Activated T-cell treated with anti-CD3 and anti-CD28 coated beads for 48 hours (primary cell): ENCODE measurements around the gene SVIL.
"Not testable (repeated sequence)": the region's sequence is repeated elsewhere in the genome, so short reads cannot be mapped to it uniquely, and the experiment has no call there.

Experiments
- DNase-seq: peaks from one replicate; pipeline ENCODE4 v3.0.0-alpha.2; 2020; ENCODE audit warnings: low read depth

SVIL gene

DNA sequence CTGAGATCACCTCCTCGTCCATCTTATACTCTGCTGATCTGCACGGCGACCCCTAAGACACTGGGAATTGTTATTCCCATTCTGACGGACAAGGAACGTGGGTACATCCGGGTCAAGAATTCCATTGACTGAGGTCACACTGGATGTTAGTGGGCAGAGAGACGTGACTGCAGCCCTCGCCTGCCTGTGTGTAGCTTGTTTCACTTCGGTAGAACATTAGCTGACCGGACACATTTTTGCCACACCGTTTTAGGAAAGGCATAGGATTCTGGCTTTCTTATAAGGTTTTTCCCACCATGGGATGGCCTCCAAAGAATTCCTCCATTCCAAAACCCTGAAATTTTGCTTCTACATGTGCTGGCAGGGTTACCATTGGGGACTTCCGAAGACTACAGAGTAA, 118.9 kb downstream of the SVIL start:
- DNase-seq: not testable (repeated sequence)

DNA sequence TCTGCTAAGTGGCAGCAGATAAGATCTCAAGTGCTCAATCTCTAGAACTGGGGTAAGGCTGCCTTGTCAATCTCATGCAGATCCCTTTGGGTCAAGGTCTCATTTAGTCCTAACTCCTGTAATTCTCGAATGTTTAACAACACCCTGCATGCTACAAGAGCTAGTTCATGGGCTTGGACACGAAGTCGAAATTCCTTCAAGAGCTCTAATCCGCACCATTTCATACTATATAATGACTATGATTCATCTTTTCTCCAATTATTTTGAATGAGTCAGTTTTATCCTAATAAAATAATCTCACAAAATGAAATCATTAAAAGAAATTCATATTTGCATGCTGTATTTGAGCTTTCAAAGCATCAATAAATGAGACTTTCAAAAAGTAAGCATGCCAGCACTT, 119.7 kb downstream of the SVIL start:
- not testable (repeated sequence) for DNase-seq

GRCh38 chr10:29514306-29514705, 120.5 kb downstream of the SVIL start:
- no peak for DNase-seq

GRCh38 chr10:29512425-29512974, 122.3 kb downstream of the SVIL start:
- no peak for DNase-seq

- DNase-seq: not testable (repeated sequence)
These were observed 123.0 kb downstream of the SVIL start for GRCh38 chr10:29511806-29512205.

DNA sequence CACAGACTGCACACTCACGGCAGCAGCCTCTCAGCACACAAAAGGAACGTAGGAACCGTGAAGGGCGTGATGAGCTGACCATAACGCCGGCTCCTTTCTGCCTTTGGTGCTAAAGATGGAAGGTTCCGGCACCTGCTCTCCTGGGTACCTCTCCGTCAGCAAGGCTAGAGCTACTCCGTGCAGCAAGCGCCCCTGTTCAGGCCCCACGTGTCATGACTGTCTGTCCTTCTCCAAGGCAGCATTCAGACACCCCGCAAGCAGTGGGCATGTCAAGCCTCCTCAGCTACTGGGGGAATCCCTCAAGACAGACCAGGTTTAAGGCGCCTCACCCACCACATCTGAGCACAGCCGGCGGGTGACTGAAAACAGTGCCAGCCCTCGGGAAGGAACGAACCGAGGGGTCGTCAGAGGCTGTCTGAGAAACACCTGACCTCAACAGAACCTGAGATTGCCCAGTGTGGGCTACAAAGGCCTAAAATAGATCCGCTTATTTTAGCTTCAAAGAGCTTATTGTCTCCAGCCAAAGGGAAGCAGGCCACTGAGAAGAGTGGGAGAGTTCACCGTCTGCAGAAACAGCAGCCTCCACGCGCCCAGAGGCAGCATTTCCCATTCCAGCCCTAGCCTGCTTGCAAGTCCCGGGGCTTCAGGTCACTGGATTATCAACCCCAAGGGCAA, 124.2 kb downstream of the SVIL start:
- DNase-seq: not testable (repeated sequence)

DNA sequence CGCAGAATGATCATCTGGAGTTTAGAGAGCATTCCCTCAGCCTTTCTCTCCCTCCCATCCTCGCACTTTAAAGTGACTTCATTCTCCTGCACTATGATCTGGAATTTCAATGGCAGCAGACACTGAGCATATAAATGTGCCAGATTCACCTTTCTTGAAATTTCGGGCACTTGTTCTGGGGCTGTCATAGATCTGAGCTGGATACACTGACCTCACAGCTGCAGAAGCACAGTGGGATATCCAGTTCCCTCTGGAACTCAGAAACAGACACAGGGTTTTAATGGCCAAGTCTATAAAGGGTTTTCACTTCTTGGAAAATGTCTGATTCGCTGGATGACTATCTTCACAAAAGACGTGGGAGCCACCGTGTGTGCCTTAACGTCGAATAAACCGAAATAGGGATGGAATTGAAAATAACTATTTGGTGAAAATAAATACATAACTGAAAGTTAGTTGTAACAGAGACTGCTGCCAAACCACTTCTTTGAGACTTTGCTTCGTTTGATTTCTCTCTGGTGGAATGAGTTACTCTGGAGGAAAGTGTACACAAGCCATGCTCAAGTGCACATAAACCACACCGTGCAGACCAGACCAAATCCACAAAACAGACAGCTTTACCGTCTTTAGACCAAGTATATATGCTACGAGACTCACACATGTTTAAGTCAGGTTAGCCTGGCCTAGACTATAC, 126.1 kb downstream of the SVIL start:
- no peak for DNase-seq

DNA sequence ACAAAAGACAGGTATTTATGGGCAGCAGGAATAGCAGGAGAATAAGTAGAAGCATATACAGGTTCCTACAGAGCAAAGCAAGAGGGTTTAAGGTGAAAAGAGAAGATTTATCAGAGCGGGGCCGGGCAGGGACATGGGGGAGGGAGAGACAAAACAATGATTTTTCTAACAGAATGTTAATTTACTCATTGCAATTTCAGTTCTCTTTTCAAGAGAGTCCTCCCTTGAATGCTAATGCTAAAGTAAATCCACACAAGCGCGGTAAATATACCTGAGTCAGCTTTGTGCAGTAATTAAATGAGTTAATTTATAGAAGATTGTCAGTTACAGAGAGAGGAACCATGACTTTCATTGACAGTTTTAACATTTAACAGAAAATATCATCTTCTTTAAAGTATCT, 127.0 kb downstream of the SVIL start:
- DNase-seq: not testable (repeated sequence)

DNA sequence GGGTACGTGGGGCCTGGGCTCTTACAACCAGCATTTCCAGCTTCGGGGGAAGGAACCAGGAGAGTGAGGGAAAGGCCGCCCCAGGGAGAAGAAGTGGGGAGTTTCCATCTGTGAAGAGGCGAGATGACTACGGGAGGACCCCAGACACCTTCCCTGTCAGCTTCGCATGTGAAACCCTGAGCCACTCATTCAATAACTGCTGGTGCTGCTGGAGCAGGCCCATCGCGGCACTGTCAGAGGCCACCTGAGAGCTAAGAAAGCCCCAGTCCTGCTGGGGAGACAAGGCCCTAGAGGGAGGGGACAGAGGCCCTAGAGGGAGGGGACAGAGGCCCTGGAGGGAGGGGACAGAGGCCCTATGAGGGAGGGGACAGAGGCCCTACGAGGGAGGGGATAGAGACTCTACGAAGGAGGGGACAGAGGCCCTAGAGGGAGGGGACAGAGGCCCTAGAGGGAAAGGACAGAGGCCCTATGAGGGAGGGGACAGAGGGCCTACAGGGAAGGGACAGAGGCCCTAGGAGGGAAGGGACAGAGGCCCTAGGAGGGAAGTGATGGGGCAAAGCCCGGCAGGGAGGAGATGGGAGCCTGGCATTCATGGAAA, 128.3 kb downstream of the SVIL start:
- not testable (repeated sequence) for DNase-seq

DNA sequence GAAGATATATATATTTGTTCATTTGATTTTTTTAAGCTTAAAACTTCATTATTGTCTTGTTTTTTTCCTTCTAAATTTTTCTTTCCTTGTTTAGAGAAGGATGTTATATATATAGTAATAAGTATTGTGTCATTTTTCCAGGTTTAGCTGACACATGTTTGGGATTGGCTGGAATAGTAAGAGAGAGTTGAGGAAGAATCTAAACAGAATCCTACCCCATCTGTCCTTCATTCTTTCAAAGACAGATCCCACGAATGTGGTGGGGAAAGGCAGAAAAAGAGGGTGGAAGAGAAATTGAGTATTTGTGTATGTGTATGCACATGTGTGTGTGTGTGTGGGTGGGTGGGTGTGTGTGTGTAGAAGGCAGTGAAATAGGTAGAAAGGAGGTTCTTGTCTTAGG, 132.4 kb downstream of the SVIL start:
- DNase-seq: no peak

GRCh38 chr10:29501692-29502091, 133.1 kb downstream of the SVIL start:
- no peak for DNase-seq

DNA sequence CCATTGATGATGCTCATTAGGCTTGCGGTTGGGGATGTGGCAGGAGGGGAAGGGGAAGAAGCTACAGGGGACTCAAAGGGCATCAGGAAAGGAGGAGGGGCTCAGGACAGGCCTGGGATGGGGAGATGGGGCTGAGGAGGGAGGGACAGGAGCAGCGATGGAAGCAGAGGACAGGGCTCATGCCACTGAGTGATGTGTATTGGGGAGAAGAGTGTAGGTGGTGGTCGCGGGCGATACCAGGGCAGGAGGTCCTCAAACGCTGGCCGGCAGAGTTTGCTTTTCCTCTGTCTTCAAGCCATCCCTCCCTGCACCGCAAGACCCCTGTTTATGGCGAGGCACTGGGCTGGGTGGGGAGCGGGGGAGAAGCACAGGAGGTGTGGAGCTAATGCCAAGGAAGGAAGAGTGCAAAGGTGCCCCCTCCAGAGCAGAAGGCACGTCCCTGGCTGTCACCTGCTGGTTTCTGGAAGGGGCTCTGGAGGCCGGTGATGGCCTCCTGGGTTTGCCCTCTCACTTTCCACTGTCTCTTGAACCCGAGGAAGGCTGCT, 134.7 kb downstream of the SVIL start:
- DNase-seq: no peak

DNA sequence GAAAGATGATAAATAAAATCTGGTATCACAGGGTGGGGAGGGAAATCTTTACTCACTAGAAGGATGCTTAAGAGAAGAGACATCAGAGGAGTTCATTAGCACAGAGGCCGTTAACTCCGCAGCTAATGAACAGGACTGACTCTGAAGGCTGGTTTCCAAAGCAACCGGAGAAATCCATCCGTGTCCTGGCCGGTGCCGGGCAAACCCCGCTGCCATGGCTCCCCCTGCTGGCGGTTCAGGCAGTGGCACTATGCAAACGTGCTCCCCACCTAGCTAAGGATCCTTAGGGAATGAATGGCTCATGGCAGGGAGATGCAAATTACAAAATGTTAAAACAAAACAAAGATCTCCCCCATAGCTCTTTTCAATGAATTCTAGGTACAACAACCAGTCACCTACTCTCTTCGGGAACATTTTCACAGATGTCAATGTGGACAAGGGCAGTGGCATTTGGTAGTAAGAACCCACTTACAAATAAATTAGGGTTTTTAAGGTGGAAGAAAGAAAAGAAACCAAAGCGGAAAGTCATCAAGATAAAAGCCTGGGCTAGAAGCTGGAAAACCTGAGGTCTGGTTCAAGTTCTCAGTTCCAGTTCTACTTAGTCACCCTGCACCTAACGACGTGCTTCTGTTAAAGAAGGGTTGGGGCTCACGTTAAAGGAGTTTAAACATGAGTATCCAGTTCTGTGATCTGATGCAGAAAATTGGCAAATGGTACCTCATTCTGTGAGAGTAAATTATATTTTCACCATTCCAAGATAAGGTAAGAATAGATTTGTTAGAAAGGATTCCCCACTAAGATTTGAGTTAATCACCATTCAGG, 138.2 kb downstream of the SVIL start:
- DNase-seq: peak; percentile 57

DNA sequence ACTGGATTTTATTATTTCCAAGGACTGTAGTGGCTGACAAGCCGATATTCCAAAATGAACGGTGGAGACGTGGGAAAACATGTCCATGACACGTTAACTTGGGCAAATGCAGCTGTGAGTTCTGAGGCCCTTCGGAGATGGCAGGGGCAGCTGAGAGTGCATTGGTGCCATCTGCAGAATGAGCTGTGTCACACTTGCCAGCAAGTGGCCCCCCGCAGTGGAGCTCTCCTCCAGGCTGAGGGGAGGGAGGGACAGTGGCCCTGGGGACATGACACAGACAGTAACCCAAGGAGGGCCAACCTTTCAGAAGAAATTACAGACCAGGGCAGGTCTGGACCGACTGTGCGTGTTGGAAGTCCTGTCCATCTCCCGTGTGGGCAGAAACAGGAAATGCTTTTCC, 139.4 kb downstream of the SVIL start:
- no peak for DNase-seq

- no peak for DNase-seq
These were observed 141.1 kb downstream of the SVIL start for GRCh38 chr10:29493697-29494096.

DNA sequence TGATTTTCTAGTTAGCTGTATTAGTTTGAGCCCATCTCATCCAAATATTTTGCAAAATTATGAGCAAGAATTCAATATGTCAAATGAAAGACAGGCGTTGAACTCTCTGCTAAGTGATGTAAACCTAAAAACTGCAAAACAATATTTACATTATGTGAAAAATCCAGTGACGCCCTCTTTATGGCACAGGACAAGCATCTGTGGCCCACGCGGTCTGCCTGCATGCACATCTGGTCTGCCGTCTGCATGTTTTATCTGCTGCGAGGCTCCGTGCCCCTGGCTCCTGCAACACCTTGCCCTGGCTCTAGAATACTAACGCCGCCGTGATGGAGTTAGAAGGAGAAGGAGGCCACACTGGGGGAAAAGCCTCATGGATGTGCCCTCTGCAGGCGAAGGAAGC, 142.0 kb downstream of the SVIL start:
- DNase-seq: no peak

DNA sequence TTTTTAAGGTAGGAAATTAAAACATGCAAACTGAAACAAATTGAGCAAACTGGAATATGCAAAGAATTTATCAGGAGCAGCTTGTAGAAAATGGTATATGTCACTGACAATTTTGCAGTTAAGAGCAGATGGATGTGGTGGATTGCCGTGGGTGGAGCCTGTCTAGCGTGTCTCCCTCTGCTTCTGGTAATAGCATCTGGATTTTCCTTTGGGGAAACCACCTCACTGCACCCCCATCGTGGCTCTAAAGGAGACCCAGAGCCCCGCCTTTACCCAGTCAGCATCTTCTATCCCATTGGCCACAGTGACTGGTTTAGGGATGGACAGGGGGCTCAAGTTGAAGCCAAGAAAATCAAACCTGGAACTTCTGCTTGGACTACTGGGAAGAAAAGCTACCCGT, 142.9 kb downstream of the SVIL start:
- no peak for DNase-seq

- not testable (repeated sequence) for DNase-seq
These were observed 143.9 kb downstream of the SVIL start for GRCh38 chr10:29490781-29491280.

GRCh38 chr10:29488471-29488870, 146.3 kb downstream of the SVIL start:
- DNase-seq: not testable (repeated sequence)

DNA sequence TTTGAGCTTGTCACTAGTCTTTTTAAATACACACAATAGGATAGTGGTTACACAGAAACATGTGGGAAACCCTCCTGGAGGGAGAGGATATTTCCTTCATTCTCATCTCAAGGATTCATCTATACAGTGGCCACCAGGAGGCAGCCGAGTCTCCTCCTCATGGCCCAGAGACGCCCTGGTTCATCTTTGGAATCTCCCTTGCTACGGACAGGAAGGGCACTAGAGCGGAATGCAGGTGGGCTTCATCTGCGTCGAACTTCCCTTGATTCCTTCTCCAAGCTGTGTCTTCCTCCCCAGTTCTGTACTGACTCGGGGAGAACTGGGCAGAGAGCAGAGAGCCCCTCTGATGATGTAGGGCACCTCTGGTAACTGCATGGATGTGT, 146.9 kb downstream of the SVIL start:
- DNase-seq: not testable (repeated sequence)

DNA sequence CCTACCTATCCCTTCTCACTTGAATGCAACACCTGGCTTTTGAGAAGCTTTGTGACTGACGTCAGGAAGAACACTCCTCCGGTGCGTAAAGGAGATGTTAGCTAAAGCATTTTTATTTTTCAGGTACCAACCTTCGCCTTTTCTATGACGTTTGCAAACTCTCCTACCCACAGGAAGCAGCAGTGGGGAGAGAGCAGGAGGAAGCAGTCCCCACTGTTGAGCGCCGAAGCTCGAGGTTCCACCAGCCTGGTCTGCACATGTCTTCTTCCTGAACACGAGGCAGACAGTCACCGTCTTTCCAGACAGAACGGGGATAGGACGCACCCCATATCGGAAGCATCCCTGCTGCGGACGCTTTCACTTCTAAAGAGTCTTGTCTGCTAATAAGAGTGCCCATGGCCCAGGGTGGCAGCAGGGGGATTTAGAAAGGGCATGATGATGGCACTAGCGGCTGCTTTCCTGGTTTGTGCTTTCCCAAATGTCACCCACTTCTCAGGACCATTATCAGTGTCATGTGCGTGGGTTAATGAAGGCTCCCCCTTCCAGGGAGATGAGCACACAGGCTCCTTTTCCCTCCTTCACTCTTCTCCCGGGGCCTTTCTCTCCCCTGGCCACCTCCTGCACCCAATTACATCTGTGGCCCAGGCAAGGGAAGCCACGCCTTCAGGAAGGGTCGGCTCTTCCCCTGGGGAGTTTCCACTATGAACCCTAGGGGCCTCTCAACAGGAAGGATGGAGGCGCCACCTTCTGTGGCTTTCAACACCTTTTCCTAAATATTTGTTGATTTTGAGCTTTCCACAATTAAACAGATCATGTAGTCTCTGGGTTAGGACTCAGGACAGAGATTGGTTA, 147.5 kb downstream of the SVIL start:
- not testable (repeated sequence) for DNase-seq
